ENCODE measurements around the gene OR8B12. TPM values are rescaled to one million over a fixed set of nuclear protein-coding genes. Genes with fewer than 3 reads are reported as not detected.

Gene OR8B12
- total and polyA plus RNA-seq, 2 donors (not counting 1 experiment from before 2014, with no cell fraction given) = not detected

DNA sequence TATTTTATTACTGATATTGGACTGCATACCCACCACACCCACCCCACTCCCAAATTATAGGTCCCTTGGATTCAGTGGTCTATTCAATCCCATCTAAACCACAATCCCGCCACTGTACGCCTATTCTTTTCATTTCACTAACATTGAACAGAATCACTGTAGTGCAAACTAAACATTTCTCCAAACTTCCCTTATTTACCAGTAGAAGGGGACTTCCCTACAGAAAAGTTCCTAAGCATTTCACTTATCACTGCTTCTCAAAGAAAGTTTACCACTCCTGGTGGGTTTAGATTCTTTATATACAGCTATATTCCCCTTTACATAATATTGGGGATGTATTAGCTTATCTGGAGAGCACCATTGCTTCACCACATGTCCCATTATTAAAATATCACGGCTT, 29.3 kb downstream of the OR8B12 start:
- Histone ChIP-seq H3K27ac (ENCODE audit: low read length in 2 of 2) (no peak overlapping the region), H3K36me3 (replicated peaks in 1 of 2; ENCODE audit: control extremely low read depth in 1 of 2, control insufficient read depth in 1 of 2, extremely low read depth in 1 of 2, insufficient read depth in 2 of 2, low read length in 1 of 2) (no peaks in the 10 kb centered on the region), H2AFZ (ENCODE audit: insufficient read depth, low read depth, low read length, poor library complexity, severe bottlenecking) (no peak overlapping the region), H3K9me3 (ENCODE audit: control extremely low read depth in 1 of 3, control insufficient read depth in 2 of 3, insufficient read depth in 1 of 3, low read length in 2 of 3) (peaks cover 0 to 12% (median 0%) of the 10 kb centered on the region in 3 donors), H4K20me1 (ENCODE audit: control insufficient read depth, insufficient read depth, low read length, poor library complexity, severe bottlenecking) (no peaks in the 10 kb centered on the region), H3K4me1 (ENCODE audit: control insufficient read depth in 2 of 2, insufficient read depth in 2 of 2, low read length in 2 of 2) (no peaks in the 10 kb centered on the region), H3K4me2 (replicated peaks; ENCODE audit: low read depth, low read length, poor library complexity, severe bottlenecking) (no peak overlapping the region), H3K9ac (ENCODE audit: low read length) (no peak overlapping the region), H3K27me3 (replicated peaks in 1 of 4; ENCODE audit: control extremely low read depth in 1 of 4, control insufficient read depth in 3 of 4, insufficient read depth in 4 of 4, low read length in 3 of 4) (peaks cover 0 to 4% (median 0%) of the 10 kb centered on the region in 4 experiments), H3K4me3 (ENCODE audit: control extremely low read depth in 1 of 5, extremely low read depth in 1 of 5, insufficient read depth in 1 of 5, low read depth in 2 of 5, low read length in 4 of 5) (no peak overlapping the region), H3K79me2 (ENCODE audit: control insufficient read depth, insufficient read depth, low read length) (no peaks in the 10 kb centered on the region)
- ChIA-PET CTCF (no interaction called here), POLR2A (no interaction called here)
- intact Hi-C loops (cut with micrococcal nuclease) = no loop called here
- Mint-ChIP-seq H3K27me3 (peaks cover 9% of the 10 kb centered on the region), H3K9me3 (ENCODE audit: insufficient read depth) (peaks cover 4% of the 10 kb centered on the region), H3K4me3 (no peak overlapping the region), H3K4me1 (no peaks in the 10 kb centered on the region), H3K27ac (no peak overlapping the region)
- ATAC-seq (ENCODE audit: low read depth) (no peak), DNase-seq (no peak)
- TF ChIP-seq EZH2 (IDR thresholded peaks at IDR 0.05; ENCODE audit: borderline replicate concordance, insufficient read depth, low read depth, low read length, poor library complexity, severe bottlenecking) = no peak
- TF ChIP-seq, protein P1, sequence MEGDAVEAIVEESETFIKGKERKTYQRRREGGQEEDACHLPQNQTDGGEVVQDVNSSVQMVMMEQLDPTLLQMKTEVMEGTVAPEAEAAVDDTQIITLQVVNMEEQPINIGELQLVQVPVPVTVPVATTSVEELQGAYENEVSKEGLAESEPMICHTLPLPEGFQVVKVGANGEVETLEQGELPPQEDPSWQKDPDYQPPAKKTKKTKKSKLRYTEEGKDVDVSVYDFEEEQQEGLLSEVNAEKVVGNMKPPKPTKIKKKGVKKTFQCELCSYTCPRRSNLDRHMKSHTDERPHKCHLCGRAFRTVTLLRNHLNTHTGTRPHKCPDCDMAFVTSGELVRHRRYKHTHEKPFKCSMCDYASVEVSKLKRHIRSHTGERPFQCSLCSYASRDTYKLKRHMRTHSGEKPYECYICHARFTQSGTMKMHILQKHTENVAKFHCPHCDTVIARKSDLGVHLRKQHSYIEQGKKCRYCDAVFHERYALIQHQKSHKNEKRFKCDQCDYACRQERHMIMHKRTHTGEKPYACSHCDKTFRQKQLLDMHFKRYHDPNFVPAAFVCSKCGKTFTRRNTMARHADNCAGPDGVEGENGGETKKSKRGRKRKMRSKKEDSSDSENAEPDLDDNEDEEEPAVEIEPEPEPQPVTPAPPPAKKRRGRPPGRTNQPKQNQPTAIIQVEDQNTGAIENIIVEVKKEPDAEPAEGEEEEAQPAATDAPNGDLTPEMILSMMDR (IDR thresholded peaks at IDR 0.05) = no peak
- 90% methylated on average over 2 of the region's 3 CpGs for WGBS (ENCODE audit: insufficient coverage)

DNA sequence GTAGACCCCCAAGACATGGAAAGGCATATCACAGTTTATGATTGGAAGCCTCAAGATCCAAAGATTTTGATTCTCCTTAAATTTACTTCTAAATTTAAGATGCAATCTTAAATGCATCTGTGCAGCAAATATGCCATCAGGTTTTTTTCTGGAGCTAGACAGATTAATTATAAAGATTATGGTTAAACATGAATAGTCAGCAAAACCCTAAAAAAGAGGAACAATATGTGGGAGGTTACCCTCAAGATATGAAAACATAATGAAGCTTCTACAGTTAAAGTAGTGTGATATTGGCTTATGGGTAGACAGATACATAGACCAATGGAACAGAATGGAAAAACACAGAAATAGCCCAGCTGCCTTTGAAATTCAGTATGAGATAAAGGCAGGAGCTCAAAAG, 31.7 kb downstream of the OR8B12 start:
- no peak overlapping the region for H3K9ac ChIP-seq (ENCODE audit: low read length)
- Mint-ChIP-seq H3K9me3 (ENCODE audit: insufficient read depth) (peaks cover 15% of the 10 kb centered on the region), H3K27me3 (peaks cover 9% of the 10 kb centered on the region), H3K27ac (no peak overlapping the region), H3K4me1 (no peaks in the 10 kb centered on the region), H3K4me3 (no peak overlapping the region)
- ChIA-PET POLR2A (no interaction called here), CTCF (no interaction called here)
- H3K27ac ChIP-seq (ENCODE audit: low read length in 2 of 2) = no peak overlapping the region
- ATAC-seq (ENCODE audit: low read depth) (no peak), DNase-seq (no peak)
- H3K4me1 ChIP-seq (ENCODE audit: control insufficient read depth in 2 of 2, insufficient read depth in 2 of 2, low read length in 2 of 2) = no peaks in the 10 kb centered on the region
- H3K36me3 ChIP-seq (replicated peaks in 1 of 2; ENCODE audit: control extremely low read depth in 1 of 2, control insufficient read depth in 1 of 2, extremely low read depth in 1 of 2, insufficient read depth in 2 of 2, low read length in 1 of 2) = no peaks in the 10 kb centered on the region
- no peak overlapping the region for H2AFZ ChIP-seq (ENCODE audit: insufficient read depth, low read depth, low read length, poor library complexity, severe bottlenecking)
- no peaks in the 10 kb centered on the region for H4K20me1 ChIP-seq (ENCODE audit: control insufficient read depth, insufficient read depth, low read length, poor library complexity, severe bottlenecking)
- H3K4me3 ChIP-seq (ENCODE audit: control extremely low read depth in 1 of 5, extremely low read depth in 1 of 5, insufficient read depth in 1 of 5, low read depth in 2 of 5, low read length in 4 of 5) = no peak overlapping the region
- peaks cover 0 to 4% (median 0%) of the 10 kb centered on the region in 4 experiments for H3K27me3 ChIP-seq (replicated peaks in 1 of 4; ENCODE audit: control extremely low read depth in 1 of 4, control insufficient read depth in 3 of 4, insufficient read depth in 4 of 4, low read length in 3 of 4)
- TF ChIP-seq, protein P1 (IDR thresholded peaks at IDR 0.05) = no peak
- no peak for TF ChIP-seq EZH2 (IDR thresholded peaks at IDR 0.05; ENCODE audit: borderline replicate concordance, insufficient read depth, low read depth, low read length, poor library complexity, severe bottlenecking)
- no peaks in the 10 kb centered on the region for H3K79me2 ChIP-seq (ENCODE audit: control insufficient read depth, insufficient read depth, low read length)
- no peak overlapping the region for H3K4me2 ChIP-seq (replicated peaks; ENCODE audit: low read depth, low read length, poor library complexity, severe bottlenecking)
- intact Hi-C loops (cut with micrococcal nuclease) = no loop called here
- peaks cover 0 to 12% (median 0%) of the 10 kb centered on the region in 3 donors for H3K9me3 ChIP-seq (ENCODE audit: control extremely low read depth in 1 of 3, control insufficient read depth in 2 of 3, insufficient read depth in 1 of 3, low read length in 2 of 3)
